SKM-1 treated with dmso at 0.1 percent for 144 hours (cell line): ENCODE data around the gene LSM2.
"Not testable (repeated sequence)": the region's sequence is repeated elsewhere in the genome, so short reads cannot be mapped to it uniquely, and the experiment has no call there.

Experiments used
- DNase-seq: peaks from one replicate; lab custom pipeline; 2025; ENCODE audit not compliant: unreplicated experiment; lab: John Stamatoyannopoulos, UW

Gene LSM2

DNA sequence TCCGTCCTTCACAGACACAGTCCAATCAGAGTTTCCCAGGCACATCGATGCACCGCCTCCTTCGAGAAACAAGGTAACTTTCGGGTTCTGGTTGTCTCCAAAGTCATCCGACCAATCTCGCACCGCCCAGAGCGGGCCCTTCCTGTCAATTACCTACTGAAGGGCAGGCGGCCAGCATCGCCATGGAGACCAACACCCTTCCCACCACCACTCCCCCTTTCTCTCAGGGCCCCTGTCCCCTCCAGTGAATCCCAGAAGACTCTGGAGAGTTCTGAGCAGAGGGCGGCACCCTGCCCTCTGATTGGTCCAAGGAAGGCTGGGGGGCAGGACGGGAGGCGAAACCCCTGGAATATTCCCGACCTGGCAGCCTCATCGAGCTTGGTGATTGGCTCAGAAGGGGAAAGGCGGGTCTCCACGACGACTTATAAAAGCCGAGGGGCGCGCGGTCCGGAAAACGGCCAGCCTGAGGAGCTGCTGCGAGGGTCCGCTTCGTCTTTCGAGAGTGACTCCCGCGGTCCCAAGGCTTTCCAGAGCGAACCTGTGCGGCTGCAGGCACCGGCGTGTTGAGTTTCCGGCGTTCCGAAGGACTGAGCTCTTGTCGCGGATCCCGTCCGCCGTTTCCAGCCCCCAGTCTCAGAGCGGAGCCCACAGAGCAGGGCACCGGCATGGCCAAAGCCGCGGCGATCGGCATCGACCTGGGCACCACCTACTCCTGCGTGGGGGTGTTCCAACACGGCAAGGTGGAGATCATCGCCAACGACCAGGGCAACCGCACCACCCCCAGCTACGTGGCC lies 20.7 kb upstream of the LSM2 start, which contains the start of gene HSPA1B:
HSPA1B (plus strand) TSS at position 453 of the 794 bp plus-strand sequence; CDS start at position 666, 213 bp downstream.
- peak; percentile 99 for DNase-seq

DNA sequence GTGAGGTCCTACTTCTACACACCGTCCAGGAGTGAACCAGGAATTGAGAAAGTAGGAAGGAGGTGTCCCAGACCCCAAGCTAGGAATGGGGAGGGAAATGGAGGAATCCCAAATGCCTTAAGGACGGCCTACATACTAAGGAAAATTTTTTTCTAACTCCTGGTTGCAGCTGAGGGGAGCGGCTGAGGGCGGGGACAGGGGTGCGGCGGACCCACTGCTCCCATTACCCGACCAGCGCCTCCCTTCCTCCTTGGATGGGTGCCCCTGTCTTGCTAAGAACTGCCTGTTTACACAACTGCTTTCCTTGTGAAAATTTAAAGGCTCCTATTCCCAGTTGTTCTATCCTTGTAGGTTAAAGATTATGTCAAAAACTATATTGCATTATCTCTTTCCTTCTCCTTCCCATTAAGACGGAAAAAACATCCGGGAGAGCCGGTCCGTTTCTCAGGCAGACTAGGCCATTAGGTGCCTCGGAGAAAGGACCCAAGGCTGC lies 20.1 kb upstream of the LSM2 start:
- DNase-seq: peak; percentile 79

DNA sequence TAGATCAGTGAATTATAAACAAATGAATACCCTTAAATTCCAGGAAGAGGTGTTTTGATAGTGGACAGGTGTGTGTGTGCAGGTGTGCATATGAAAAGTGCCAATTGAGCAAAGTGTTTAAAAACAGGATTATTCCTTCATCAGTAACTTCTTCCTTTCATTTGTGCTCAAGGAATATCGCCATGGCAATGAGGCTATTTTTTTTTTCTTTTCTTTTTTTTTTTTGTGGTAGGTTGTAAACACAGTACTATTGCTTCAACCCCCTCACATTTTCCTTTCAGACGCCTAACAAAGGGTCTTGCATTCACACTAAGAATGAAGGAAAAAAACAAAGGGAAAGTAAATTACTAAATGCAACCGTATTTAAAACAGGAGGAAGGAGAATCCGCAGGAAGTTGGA lies 18.8 kb upstream of the LSM2 start:
- no peak for DNase-seq

DNA sequence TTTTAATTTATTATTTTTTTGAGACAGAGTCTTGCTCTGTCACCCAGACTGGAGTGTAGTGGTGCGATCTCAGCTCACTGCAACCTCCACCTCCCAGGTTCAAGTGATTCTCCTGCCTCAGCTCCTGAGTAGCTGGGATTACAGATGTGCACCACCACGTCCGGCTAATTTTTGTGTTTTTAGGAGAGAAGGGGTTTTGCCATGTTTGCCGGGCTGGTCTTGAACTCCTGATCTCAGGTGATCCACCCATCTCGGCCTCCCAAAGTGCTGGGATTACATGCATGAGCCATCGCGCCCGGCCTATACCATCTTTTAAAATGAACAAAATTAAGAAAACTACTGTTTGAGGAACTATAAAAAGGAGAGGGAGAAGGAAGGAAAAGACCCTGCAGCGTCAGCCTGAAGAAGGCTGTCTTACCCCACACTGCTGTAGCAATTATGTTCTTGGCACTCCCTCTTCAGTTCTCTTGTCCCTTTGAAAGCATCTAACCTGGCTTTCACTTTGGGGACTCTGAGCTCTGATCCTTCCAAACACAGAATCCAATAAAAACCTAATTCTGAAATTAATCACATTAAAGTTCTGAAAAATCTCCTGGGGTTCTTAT lies 16.9 kb upstream of the LSM2 start:
- not testable (repeated sequence) for DNase-seq

DNA sequence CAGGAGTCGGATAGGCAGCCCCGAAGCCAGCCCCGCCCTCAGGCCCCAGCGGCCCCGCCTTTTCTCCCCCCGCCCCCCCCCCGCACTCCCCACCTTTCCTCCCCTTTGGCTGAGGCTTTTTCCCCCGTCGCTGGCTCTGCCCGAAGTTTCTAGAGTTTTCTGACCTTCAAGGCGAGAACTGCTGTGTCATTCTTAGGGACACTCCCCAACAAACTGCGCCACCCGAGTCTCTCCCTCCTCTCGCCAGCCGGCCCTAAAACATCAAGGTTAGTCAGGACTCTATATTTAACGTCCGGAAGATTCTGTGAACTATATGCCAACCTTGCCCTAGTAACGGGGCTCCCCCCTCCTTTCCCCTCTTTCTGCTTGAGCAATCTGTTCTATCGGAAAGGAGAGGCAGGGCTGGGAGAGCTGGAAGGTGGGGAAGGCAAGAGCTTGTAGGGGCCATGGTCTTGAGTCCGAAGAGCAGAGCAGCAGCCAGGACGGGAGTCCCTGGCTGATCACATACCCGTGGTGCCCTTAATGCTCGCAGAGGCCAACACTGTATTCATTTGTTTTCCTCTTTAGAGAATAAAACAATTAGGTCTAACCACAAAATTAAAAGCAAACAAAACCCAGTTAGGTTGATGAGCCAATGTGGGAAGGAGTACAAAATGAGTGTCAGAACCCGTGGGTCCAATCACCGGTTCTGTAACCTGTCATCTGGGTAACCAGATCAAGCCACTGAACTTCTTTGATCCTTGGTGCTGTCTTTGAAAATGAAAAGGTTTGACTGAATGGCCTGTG lies 15.5 kb upstream of the LSM2 start:
- peak; percentile 59 for DNase-seq

DNA sequence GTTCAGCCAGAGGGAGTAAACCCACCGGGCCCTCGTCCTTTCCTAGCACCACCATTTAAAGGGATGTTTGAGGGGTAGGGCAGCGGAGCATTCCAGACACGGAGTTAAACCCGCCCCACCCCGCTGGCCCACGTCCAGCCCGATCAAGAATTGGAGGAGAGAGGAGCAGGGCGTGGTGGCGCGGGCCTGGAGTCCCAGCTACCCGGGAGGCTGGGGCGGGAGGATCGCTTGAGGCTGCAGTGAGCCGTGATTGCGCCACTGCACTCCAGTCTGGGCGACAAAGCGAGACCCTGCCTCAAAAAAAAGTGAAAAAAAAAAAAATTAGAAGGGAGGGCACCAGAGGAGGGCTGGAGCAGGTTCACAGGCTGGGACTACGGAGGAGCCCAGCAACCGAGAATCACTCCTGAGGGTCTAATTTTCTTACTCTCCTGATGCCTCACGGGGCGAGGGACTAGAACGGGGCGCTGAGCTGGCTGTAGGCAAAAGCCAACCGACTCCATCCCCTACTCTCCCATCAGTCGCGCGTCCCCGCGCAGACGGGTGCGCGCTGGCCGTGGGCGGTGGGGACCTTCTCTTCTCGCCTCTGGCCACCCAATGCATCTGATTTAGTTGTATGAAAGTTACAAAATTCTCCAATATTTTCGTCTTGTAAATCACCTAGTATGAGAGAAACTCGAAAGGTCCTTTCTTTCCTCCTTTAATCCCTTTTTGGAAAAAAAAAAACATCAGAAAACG lies 14.7 kb upstream of the LSM2 start:
- peak; percentile 39 for DNase-seq

DNA sequence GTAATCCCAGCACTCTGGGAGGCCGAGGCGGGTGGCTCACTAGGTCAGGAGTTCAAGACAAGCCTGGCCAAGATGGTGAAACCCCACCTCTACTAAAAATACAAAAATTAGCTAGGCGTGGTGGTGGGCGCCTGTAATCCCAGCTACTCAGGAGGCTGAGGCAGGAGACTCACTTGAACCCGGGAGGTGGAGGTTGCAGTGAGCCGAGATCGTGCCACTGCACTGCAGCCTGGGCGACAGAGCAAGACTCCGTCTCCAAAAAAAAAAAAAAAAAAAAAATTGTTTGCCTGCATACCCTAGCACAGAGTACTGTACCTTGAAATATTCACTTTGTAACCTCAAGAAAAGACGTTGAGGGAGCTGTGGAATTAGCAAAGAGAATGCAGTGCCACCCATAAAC lies 13.6 kb upstream of the LSM2 start:
- DNase-seq: not testable (repeated sequence)

DNA sequence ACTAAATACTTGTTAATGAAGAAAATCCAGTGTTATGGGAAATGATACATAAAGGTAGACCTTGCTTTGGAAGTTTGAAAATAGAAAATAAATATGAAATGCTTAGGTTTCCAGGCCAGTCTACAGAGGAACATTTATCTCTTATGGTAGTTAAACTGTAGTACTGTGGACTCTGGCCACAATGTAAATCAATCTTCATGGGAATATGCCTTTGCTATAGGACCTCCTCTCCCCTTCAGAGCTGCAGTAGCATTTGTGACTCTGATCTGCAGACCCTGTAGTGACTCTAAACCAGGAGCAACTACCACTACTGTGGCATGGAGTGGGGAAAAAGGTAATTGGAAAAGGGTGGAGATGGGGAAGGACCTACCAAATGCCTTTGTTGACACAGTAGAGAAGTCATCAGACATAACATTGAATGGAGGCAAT lies 13.1 kb upstream of the LSM2 start:
- no peak for DNase-seq

DNA sequence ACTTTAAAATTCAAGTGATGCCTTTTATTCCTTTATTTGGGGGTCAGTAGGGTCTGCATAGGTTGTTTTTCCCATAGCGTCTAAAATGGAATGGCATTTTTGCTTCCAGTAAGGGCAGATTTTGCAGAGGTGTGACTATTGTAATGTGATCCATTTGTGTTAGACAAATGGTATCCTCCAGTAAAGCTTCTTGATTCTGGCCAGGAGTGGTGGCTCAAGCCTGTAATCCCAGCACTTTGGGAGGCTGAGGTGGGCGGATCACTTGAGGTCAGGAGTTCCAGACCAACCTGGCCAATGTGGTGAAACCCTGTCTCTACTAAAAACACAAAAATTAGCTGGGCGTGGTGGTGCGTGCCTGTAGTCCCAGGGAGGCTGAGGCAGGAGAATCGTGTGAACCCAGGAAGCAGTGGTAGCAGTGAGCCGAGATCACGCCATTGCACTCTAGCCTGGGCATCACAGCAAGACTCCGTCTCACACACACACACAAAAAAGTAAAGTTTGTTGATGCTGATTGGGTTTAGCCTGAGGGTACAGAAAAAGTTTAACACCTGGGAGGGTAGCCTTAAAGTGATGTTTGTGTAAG lies 11.3 kb upstream of the LSM2 start:
- DNase-seq: not testable (repeated sequence)

DNA sequence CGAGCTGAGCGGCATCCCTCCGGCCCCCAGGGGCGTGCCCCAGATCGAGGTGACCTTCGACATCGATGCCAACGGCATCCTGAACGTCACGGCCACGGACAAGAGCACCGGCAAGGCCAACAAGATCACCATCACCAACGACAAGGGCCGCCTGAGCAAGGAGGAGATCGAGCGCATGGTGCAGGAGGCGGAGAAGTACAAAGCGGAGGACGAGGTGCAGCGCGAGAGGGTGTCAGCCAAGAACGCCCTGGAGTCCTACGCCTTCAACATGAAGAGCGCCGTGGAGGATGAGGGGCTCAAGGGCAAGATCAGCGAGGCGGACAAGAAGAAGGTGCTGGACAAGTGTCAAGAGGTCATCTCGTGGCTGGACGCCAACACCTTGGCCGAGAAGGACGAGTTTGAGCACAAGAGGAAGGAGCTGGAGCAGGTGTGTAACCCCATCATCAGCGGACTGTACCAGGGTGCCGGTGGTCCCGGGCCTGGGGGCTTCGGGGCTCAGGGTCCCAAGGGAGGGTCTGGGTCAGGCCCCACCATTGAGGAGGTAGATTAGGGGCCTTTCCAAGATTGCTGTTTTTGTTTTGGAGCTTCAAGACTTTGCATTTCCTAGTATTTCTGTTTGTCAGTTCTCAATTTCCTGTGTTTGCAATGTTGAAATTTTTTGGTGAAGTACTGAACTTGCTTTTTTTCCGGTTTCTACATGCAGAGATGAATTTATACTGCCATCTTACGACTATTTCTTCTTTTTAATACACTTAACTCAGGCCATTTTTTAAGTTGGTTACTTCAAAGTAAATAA lies 10.6 kb upstream of the LSM2 start:
- DNase-seq: not testable (repeated sequence)

DNA sequence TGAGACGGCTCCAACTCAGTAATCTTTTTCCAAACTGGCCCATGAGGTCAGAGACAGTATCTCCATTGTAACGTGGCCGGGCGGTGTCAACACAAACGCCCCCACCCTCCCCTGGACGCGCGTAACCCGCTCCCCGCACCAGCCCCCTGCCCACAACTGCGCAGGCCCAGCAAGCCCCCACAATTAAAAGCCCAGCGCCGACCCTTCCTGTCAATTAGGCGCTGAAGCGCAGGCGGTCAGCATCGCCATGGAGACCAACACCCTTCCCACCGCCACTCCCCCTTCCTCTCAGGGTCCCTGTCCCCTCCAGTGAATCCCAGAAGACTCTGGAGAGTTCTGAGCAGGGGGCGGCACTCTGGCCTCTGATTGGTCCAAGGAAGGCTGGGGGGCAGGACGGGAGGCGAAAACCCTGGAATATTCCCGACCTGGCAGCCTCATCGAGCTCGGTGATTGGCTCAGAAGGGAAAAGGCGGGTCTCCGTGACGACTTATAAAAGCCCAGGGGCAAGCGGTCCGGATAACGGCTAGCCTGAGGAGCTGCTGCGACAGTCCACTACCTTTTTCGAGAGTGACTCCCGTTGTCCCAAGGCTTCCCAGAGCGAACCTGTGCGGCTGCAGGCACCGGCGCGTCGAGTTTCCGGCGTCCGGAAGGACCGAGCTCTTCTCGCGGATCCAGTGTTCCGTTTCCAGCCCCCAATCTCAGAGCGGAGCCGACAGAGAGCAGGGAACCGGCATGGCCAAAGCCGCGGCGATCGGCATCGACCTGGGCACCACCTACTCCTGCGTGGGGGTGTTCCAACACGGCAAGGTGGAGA lies 8.5 kb upstream of the LSM2 start, which contains the start of the genes HSPA1A and HSPA1L:
HSPA1A (plus strand) TSS at position 519 of the 814 bp plus-strand sequence; CDS start at position 733, 214 bp downstream.
HSPA1L (minus strand) TSS at position 259 of the 814 bp plus-strand sequence. CDS start 3,311 bp downstream, outside the sequence.
- DNase-seq: peak; percentile 88

DNA sequence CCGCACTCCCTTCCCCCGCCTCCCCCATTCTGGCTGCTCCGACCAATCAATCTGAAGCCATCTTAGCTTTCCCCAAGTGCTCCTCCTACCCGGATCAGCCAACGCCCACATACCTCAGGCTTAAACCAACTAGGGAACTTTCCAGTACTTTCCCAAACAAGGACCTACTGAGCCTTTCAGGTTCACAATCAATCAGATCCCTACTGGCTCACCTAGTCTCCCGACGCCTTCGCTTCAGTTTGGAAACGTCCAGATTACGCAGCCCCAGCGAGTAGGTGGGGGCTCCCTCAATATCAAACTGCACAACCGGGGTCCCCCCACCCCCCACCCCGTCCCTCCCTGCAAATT lies 7.9 kb upstream of the LSM2 start:
- DNase-seq: peak; percentile 48

DNA sequence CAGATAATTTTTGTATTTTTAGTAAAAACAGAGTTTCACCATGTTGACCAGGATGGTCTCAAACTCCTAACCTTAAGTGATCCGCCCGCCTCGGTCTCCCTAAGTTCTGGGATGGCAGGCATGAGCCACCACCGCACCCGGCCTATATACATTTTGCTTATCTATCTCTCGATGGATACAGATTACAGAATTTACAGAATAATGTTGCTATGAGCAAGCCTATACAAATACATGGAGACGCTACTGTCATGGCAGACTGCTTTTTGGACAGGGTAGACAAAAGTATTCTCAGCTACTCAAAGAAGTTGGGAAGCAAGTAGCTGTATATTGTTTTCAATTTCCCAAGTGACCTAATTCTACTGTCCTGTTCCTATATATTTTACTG lies 6.7 kb upstream of the LSM2 start:
- no peak for DNase-seq

DNA sequence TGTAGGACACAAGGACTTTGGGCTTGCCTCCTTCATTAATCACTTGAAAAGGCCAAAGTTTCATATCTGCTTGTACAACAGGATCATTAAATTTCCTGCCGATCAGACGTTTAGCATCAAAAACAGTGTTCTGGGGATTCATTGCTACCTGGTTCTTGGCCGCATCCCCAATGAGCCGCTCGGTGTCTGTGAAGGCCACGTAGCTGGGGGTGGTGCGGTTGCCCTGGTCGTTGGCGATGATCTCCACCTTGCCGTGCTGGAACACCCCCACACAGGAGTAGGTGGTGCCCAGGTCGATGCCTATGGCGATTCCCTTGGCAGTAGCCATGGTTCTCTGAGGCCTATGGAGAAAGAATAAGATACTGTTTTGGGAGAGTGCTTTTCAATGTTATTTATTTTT lies 4.9 kb upstream of the LSM2 start:
- DNase-seq: no peak

DNA sequence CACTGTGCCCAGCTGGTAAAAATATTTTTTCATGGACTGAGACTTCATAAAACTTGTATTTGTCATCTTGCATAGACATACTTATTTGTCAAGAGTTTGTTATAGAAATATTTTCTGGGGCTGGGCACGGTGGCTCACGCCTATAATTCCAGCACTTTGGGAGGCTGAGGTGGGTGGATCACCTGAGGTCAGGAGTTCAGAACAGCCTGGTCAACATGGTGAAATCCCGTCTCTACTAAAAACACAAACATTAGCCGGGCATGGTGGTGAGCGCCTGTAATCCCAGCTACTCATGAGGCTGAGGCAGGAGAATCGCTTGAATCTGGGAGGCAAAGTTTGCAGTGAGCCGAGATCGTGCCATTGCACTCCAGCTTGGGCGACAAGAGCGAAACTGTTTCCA lies 1.8 kb upstream of the LSM2 start:
- not testable (repeated sequence) for DNase-seq

DNA sequence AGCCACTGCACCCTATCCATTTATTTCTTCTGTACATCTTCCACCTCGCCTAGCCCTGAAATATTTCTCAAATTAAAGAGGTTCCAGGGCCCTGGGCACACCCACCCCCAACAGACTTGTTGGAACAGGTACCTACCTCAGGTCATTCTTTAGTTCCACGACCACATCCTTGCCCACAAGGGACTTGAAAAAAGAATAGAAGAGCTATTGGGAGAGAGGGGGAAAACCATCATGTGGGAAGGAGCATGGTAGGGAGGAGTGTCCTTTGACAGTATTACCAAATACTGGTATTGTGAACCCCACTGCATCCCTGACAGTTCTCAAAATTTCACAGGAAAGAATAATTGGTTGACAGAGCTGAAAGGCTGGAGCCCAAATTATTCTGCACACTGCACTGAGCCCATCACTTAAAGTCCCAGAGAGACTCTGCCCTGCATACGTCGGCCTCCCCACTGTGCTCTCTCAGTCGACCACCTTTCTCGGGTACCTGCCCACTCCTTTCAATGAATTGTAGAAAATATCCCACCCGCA lies 762 bp downstream of the LSM2 start:
- DNase-seq: no peak

DNA sequence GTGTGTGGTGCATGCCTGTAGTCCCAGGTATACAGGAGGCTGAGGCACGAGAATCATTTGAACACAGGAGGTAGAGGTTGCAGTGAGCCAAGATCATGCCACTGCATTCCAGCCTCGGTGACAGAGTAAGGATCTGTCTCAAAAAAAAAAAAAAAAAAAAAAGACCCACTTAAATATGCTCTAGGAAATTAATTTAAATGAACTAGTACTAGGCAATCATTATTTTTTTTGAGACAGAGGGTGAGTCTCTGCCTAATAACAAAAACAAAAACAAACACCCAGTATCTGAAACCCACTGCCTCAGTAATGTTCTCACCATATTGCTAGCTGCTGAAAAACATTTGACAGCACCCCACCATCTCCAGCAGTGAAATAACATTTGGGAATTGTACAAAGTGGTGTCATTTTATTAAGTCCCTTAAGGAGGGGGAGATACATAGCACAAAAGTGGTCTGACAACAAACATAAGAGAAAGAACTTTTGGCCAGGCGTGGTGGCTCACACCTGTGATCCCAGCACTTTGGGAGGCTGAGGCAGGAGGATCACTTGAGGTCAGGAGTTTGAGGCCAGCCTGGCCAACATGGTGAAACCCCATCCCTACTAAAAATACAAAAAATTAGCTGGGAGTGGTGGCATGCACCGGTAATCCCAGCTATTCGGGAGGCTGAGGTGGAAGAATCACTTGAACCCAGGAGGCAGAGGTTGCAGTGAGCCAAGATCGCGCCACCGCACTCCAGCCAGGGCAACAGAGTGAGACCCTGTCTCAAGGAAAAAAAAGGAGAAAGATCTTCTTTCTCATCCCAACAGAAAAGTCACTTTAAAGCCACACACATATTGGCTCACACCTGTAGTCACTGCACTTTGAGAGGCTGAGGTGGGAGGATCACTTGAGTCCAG lies 5.5 kb downstream of the LSM2 start:
- not testable (repeated sequence) for DNase-seq
